Measurements from ENCODE around the gene STAT3.

DNA sequence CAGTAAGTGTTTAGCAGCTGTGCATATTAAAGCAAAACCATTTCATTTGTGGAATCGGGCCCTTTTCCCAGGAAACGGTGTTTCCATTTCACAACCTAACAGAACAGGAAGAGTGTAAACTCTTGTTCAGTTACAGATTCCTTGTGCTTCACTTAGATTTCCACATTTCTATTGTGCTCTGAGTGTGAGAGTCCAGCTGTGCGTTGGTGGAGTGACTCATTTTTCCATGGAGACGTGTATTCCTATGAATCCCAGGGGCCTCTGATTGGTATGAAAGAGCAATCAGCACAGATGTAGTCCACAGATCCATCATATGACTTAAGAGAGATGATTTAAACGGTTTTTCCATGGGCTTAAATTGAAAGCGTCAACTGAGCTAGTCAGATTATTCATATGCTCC, 48.1 kb upstream of the STAT3 start:
- TF ChIP-seq PRPF4 (IDR thresholded peaks at IDR 0.05; ENCODE audit: insufficient read depth, low read depth, low read length, poor library complexity, severe bottlenecking) (no peak), CHD1 (IDR thresholded peaks at IDR 0.05; ENCODE audit: low read length) (no peak), NCOR1 (IDR thresholded peaks at IDR 0.05) (no peak), ATF7 (IDR thresholded peaks at IDR 0.05) (no peak), DDX20 (tag; IDR thresholded peaks at IDR 0.05; ENCODE audit: low read depth) (no peak), SMARCC2 (IDR thresholded peaks at IDR 0.05; ENCODE audit: low read depth) (no peak)
- TF ChIP-seq, protein P1, sequence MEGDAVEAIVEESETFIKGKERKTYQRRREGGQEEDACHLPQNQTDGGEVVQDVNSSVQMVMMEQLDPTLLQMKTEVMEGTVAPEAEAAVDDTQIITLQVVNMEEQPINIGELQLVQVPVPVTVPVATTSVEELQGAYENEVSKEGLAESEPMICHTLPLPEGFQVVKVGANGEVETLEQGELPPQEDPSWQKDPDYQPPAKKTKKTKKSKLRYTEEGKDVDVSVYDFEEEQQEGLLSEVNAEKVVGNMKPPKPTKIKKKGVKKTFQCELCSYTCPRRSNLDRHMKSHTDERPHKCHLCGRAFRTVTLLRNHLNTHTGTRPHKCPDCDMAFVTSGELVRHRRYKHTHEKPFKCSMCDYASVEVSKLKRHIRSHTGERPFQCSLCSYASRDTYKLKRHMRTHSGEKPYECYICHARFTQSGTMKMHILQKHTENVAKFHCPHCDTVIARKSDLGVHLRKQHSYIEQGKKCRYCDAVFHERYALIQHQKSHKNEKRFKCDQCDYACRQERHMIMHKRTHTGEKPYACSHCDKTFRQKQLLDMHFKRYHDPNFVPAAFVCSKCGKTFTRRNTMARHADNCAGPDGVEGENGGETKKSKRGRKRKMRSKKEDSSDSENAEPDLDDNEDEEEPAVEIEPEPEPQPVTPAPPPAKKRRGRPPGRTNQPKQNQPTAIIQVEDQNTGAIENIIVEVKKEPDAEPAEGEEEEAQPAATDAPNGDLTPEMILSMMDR (IDR thresholded peaks at IDR 0.05 in 2 of 3, conservative IDR thresholded peaks at IDR 0.05 in 1 of 3; ENCODE audit: insufficient read depth in 2 of 3, low read depth in 1 of 3, low read length in 3 of 3) = no peak
- TF ChIP-seq, protein P2, sequence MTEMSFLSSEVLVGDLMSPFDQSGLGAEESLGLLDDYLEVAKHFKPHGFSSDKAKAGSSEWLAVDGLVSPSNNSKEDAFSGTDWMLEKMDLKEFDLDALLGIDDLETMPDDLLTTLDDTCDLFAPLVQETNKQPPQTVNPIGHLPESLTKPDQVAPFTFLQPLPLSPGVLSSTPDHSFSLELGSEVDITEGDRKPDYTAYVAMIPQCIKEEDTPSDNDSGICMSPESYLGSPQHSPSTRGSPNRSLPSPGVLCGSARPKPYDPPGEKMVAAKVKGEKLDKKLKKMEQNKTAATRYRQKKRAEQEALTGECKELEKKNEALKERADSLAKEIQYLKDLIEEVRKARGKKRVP (CRISPR knock-in tag; IDR thresholded peaks at IDR 0.05) = no peak
